ENCODE results near the gene ELFN2.
"Not testable (repeated sequence)": the region's sequence is repeated elsewhere in the genome, so short reads cannot be mapped to it uniquely, and the experiment has no call there.

ELFN2 gene

DNA sequence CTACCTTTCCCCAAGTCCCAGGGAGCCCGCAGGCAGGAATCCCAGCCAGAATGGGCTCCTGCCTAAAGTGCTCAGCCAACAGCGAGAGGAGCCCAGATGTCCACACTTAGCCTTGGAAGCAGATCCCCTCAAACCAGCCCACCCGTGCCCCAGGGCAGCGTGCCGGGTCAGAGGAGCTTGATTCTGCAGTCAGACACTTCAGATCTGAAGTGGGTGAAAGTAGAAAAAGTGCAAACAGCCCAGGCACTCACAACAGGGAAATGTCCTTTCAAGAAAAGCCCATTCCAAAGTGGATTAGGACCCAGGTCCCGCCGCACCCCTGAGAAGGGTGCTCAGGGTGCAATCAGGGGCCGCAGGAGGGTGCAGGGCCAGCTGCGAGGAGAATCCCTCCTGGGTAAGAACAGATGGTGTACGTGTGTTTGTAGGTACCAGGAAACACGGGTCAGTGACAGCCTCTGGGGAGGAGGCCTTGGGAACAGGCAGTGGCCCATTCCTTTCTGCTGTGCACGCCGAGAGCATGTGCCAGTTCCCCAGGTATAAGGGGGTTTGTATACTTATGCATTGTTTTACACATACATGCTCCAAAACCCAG is 17.7 kb downstream of the ELFN2 start:
- DNase-seq = no peak

DNA sequence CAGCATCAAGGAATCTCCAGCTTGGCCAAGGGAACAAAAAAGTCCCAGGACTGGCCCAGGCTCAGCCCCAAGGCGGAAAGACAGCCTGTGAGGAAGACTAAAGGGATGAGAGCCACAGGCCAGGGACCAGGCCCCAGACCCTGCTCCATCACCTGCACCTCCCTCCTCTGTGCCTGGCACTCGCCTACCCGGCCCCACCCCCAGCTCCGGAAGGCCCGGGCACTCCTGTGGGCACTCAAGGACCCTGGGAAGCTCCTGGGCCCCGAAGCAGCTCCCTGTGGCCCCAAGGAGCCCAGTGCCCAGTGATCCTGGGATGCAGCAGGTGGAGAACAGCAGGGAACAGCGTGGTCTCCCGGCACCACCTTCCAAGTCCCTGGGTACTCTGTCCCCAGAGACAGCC is 18.2 kb downstream of the ELFN2 start:
- DNase-seq = no peak

- no peak for DNase-seq
Measured at GRCh38 chr22:37407856-37408255, 19.4 kb downstream of the ELFN2 start.

DNA sequence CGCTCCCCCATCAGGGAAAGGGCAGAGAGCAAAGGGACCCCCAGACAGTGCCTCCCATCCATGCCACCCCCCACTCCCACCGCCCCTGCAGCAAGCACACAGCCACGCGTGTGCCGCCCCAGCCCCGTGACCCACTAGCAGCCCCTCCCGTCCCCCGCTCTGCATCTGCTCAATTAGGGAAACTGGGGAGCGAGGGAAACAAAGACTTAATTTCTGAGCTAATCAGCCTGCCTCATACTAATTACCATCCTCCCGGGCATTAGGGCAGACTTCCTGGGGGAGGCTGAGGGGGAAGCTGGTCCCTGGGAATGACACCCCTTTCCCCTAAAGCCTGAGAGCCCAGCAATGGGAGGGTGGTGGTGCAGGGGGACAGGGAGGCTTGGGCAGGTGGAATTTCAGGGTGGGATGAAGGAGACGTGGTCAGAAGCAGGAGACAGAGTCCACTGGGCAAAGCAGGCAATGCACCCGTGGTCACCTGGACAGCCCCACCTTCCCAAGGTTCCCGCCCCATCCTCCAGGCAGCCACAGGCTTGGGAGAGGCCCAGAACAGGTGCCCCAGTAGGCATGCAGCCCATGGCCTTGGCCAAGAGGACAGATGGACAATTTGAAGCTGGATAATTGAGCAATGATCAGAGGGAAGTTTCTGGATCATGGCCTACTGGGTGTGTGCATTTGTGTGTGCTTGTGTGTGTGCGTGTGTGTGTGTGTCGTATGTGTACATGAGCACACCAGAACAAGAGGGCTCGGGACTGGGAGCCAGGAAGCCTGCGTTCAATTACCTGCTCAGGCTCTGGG is 20.6 kb downstream of the ELFN2 start:
- no peak for DNase-seq

- no peak for DNase-seq
Measured at GRCh38 chr22:37404091-37404490, 23.2 kb downstream of the ELFN2 start.

DNA sequence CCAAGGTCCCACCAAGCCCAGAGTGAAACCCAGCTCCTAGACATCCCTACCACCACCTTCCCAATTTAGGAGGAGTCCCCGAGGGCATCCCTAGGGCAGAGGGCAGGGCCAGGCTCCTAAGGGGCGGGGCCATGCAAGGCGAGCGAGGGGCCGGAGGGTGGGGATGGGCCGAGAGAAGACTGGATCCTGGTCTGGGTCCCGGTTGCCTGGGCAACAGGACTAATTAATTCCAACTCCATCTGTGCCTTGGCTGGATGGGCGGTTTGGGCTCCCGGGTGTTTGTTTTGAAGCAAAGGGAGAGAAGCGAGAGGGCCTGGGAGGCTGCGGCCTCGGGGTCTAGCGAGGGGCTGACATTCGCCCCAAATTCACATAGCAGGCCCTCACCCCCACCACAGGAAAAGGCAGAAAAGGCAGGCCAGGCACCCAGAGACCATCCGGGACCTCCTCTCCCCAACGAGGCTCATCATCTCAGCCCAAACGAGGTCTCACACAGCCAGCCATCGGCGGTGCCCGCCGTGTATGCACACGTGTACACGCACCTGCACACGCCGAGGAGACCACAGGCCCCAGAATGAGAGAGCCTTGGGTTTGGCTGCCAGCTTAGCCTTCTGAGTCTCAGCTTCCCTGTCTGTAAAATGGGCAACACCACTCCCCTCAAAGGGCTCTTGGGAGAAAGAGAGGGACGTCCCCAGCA is 23.9 kb downstream of the ELFN2 start:
- DNase-seq = no peak

GRCh38 chr22:37402184-37402506 is 25.1 kb downstream of the ELFN2 start:
- no peak for DNase-seq

DNA sequence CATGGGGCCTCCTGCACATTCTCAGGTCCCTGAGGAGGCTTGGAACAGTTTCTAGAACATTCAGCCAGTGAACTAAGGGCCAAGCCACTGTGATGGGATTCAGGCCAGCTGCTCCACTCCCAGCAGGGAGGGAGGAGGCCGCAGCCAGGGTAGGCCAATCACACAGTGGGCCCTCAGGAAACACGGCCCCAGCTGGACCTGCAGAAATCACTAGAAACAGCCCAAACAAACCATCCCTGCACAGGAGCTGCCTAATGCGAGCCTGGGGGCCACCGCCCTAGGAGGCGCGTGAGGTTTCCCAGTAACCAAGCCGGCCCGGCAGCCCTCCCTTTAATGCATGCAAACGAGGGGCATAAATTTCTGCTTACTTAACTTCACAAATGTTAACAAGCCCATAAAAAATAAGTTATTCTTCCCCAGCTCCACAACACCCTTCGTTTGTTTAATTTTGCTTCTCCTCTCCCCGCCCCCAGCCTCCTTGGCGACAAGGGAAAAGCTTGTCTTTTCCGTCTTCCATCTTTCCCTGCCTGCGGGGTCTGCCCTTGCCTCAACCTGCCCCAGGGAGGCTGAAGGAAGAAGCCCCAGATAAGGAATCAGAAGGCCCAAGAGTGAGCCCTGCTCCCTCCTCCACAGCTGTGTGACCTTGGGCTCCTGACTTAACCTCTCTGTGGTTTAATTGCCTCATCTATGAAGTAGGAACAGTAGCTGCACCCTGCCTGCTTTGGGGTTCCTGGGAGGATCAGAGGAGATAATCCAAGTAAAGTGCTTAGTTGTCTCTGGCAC is 25.7 kb downstream of the ELFN2 start:
- DNase-seq = no peak

- DNase-seq = no peak
Measured at GRCh38 chr22:37400719-37401118, 26.6 kb downstream of the ELFN2 start.

- DNase-seq = not testable (repeated sequence)
Measured at GRCh38 chr22:37399457-37399856, 27.8 kb downstream of the ELFN2 start.

DNA sequence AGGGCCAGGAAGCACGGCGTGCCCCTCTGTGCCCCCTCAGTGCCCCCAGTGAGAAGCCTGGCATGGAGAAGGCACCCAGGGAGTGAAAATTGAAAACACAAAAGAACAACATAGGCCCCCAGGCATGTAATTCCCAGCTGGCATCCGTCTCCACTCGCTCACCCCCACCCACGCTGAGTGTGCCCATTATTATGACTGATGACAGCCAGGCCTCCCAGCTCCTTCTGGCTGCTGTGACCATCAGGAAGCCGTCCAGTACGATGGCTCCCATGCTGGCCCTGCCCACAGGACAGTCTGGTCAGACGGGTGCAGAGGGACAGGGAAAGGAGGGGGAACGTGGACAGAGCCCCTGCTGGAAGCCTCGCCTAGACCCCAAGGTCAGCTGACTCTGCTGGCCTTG is 30.1 kb downstream of the ELFN2 start:
- DNase-seq = no peak

DNA sequence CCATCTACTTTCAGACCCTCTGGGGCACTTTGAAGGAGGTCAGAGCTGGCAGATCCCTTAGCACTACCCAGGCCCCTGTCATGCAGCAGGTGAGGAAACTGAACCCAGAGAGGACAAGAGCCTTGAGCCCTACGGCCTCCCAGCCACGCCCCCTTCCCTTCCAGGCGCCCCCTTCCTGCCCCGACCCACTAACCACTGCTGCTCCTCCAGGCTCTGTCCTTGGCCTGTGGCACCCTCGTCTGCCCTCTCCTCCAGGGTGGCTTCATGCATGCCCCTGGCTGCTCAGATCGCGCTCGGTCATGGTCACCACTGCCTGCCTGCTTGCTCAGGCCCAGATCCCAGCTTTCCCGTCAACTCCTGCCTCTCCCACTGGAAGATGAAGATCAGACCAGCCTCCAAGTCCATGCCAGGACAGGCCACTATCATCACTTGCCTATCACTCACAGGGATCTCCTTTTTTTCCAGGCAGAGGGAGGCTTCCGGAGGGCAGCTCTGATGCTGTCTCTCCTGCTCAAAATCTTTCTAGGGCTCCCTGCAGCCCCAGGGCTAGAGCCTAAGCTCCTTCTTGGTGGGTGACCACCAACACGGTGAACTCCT is 30.7 kb downstream of the ELFN2 start:
- DNase-seq = no peak

GRCh38 chr22:37394341-37394740 is 32.9 kb downstream of the ELFN2 start:
- DNase-seq = no peak

- no peak for DNase-seq
Measured at GRCh38 chr22:37393746-37394145, 33.5 kb downstream of the ELFN2 start.

- DNase-seq = no peak
Measured at GRCh38 chr22:37392721-37393328, 34.5 kb downstream of the ELFN2 start.

DNA sequence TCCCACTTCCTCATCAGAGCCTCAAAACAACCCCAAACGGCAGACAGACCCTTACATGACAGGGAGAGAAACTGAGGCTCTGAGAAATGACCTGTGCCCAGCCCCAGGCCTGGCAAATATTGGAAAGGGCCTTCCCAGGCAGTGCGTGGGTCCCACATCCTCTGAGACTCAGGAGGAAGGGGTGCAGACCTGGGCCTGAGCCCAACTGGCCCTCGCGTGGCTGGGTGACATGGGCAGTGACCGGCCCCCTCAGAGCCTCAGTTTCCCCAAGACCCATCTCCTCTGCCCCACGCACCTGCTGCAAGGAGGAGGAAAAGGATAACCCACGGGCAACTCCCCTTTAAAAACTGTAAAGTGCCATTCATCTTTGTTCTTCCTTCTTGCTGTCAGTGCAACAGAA is 35.6 kb downstream of the ELFN2 start:
- DNase-seq = no peak

DNA sequence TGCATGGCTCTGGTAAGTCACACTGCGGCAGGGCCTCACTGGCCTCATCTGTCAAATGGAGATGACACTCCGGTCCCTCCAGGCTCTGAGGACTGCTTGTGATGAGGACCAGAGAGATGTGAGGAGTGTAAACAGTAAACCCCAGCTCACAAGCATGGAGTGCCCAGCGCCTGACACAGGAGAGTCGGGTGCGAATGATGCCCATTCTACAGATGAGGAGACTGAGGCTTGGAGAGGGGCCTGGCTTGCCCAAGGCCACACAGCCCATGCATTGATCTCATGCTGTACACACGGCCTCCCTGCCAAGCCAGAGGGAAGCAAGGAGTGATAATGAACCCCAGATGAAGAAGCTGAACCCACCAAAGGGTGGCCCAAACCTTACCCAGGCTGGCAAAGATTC is 37.2 kb downstream of the ELFN2 start:
- DNase-seq = no peak

- no peak for DNase-seq
Measured at GRCh38 chr22:37388538-37388937, 38.7 kb downstream of the ELFN2 start.

DNA sequence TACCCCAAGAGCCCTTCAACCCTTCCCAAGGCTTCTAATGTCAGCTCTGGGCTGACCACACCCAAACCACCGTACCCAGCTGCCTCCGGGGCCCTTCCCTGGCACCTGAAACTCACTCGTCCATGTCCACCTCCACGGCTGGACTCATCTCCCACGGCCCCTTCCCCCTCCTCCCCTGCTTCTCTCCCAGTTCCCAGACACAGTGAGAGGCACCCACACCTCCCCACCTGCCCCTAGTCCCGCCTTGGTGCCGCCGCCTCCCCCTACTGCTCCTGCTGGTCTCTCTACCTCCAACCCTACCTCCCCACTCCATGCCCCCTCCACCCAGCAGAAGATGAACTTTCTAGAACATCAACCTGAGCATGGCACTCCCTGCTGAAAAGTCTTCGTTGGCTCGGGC is 39.5 kb downstream of the ELFN2 start:
- DNase-seq = no peak

DNA sequence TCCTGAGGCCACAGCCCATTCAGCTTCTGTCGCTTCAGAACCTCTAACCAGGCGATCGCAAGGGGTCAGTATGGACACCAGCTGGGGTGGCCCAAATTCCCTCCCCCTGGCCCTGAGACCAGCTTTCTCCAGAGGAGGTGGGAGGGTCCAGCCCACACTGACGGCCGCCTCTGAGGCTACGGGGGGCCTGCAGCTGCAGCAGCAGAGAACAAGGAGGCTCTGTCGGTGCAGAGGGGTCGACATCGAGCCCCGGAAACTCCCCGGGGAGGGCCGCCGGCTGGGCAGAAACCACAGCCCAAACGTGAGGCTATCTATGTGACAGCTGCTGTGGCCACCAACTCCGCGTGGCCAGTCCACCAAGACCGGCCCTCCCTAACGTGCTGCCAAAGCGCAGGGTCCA is 40.8 kb downstream of the ELFN2 start:
- DNase-seq = no peak

- DNase-seq = no peak
Measured at GRCh38 chr22:37384691-37385090, 42.6 kb downstream of the ELFN2 start.

DNA sequence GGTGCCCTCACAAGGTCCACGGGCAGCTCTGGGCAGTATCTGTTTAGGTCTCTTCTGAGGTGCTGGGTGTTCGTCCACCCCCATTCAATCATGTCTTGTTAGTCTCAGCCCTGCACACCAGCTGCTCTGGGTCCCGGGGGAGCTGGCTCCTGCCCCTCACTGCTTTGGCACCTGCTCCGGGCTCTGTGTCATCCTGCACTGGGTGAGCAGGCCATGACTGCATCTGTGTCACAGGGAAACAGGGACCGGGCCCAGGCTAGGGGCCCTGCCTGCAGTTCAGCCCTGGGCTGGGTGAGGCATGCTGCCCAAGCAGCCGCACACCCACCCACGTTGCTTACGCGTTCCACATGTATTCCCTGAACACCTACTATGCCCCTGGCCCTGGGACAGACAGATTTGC is 43.9 kb downstream of the ELFN2 start:
- no peak for DNase-seq

DNA sequence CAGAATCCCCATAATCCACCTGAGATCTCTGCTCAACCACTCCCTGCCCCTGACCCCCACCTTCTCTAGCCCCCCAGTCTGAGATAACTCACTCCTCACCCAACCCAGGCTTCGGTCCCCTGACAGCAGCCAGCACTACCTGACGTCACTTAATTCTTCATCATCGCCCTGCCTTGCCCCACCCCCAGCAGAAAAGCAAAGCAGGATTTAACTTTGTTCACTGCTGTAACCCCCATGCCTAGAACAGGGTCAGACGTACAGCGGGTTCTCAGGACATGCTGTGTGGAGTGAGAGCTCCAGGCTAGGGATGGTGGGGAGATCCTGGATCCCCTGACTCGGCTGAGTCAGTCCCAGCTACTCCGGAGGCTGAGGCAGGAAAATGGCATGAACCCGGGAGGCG is 45.8 kb downstream of the ELFN2 start:
- DNase-seq = no peak

All from inflammatory macrophage treated with lipopolysaccharide for 1 hour (primary cell).